GM23338 (cell line): Measurements from ENCODE around the gene UQCC5. TPM values are rescaled to one million over a fixed set of nuclear protein-coding genes. Genes with fewer than 3 reads are reported as not detected.

Experiments
- ATAC-seq: fragments of 200-7000 bp; cut with Tn5 transposase; 3 replicates; pipeline ENCODE4 v1.9.1; 2020
- DNase-seq: peaks from one replicate; pipeline ENCODE4 v3.0.0-alpha.2; 2015; ENCODE audit warnings: low spot score
- H2AFZ ChIP-seq: fragments of 200-600 bp; sonication (generic); 2 replicates; pipeline ENCODE4 v1.8.0; 2016; ENCODE audit warnings: antibody characterized with exemption, mild to moderate bottlenecking, moderate library complexity
- H3F3A ChIP-seq: fragments of 200-600 bp; sonication (generic); replicated peaks from 2 replicates; pipeline ENCODE4 v1.8.0; 2017; ENCODE audit warnings: antibody characterized with exemption, mixed run types, low read depth
- H3K27ac ChIP-seq: fragments of 200-600 bp; sonication (generic); 2 replicates; pipeline ENCODE4 v1.6.1; 2016; ENCODE audit warnings: low read depth
- H3K27me3 ChIP-seq: fragments of 200-600 bp; sonication (generic); 2 replicates; pipeline ENCODE4 v1.8.0; 2016; ENCODE audit warnings: mild to moderate bottlenecking, mixed run types, moderate library complexity; ENCODE audit not compliant: insufficient read depth
- H3K36me3 ChIP-seq: fragments of 200-600 bp; sonication (generic); 2 replicates; pipeline ENCODE4 v1.8.0; 2016; ENCODE audit warnings: mild to moderate bottlenecking; ENCODE audit not compliant: insufficient read depth
- H3K4me1 ChIP-seq: fragments of 200-600 bp; sonication (generic); 2 replicates; pipeline ENCODE4 v1.8.0; 2016; ENCODE audit warnings: mild to moderate bottlenecking, moderate library complexity; ENCODE audit not compliant: insufficient read depth
- H3K4me2 ChIP-seq: fragments of 200-600 bp; sonication (generic); 2 replicates; pipeline ENCODE4 v1.7.1; 2017; ENCODE audit warnings: mixed run types
- H3K4me3 ChIP-seq: fragments of 200-600 bp; sonication (generic); 2 replicates; pipeline ENCODE4 v1.6.1; 2016; ENCODE audit warnings: mixed run types
- H3K79me2 ChIP-seq: fragments of 200-600 bp; sonication (generic); replicated peaks from 2 replicates; pipeline ENCODE4 v1.8.0; 2017; ENCODE audit warnings: mild to moderate bottlenecking; ENCODE audit not compliant: insufficient read depth
- H3K9me2 ChIP-seq: fragments of 200-600 bp; sonication (generic); 2 replicates; pipeline ENCODE4 v1.8.0; 2017; ENCODE audit not compliant: insufficient read depth
- H4K20me1 ChIP-seq: fragments of 200-600 bp; sonication (generic); replicated peaks from 2 replicates; pipeline ENCODE4 v1.8.0; 2017; ENCODE audit warnings: mild to moderate bottlenecking; ENCODE audit not compliant: insufficient read depth
- H3K27ac Mint-ChIP-seq: 2 replicates; pipeline ENCODE4 v1.8.0; 2020; ENCODE audit warnings: inconsistent platforms, mild to moderate bottlenecking, moderate library complexity, mixed read lengths
- H3K27me3 Mint-ChIP-seq: 3 replicates; pipeline ENCODE4 v1.8.0; 2022; ENCODE audit warnings: low read depth, mild to moderate bottlenecking, moderate library complexity, mixed read lengths, inconsistent platforms; ENCODE audit not compliant: insufficient read depth, poor library complexity
- H3K36me3 Mint-ChIP-seq: 3 replicates; pipeline ENCODE4 v1.8.0; 2021; ENCODE audit warnings: low read depth, mild to moderate bottlenecking, inconsistent platforms, moderate library complexity, mixed read lengths
- H3K4me1 Mint-ChIP-seq: 3 replicates; pipeline ENCODE4 v1.8.0; 2020; ENCODE audit warnings: mild to moderate bottlenecking, inconsistent platforms, mixed read lengths
- H3K4me3 Mint-ChIP-seq: 3 replicates; pipeline ENCODE4 v1.8.0; 2021; ENCODE audit warnings: moderate library complexity, mild to moderate bottlenecking, inconsistent platforms, mixed read lengths
- H3K9me3 Mint-ChIP-seq: 3 replicates; pipeline ENCODE4 v1.8.0; 2020; ENCODE audit warnings: moderate library complexity, mild to moderate bottlenecking, inconsistent platforms, mixed read lengths
- CREB1 ChIP-seq: fragments of 250-450 bp; sonication (Bioruptor Pico); IDR thresholded peaks from 2 replicates; pipeline ENCODE4 v1.5.0; 2020; ENCODE audit warnings: low read depth, mild to moderate bottlenecking, moderate library complexity
- CTCF ChIP-seq, 2 experiments: fragments of 200-600 bp in 1 of 2; sonication (generic) in 1 of 2; conservative IDR thresholded peaks; 2 replicates each; pipeline versions ENCODE4 v1.5.1 to v1.6.1; 2016 to 2017; ENCODE audit warnings: antibody characterized with exemption in 2 of 2, low read depth in 2 of 2, mild to moderate bottlenecking in 2 of 2, moderate library complexity in 1 of 2
- ETS1 ChIP-seq: IDR thresholded peaks from 2 replicates; pipeline ENCODE4 v1.6.1; 2016; ENCODE audit warnings: antibody characterized with exemption
- EZH2 ChIP-seq: fragments of 200-600 bp; sonication (generic); IDR thresholded peaks from one replicate; pipeline ENCODE4 v1.8.0; 2017; ENCODE audit warnings: antibody characterized with exemption, mild to moderate bottlenecking, low read depth; ENCODE audit not compliant: unreplicated experiment
- JUNB ChIP-seq: IDR thresholded peaks from one replicate; pipeline ENCODE4 v1.6.1; 2016; ENCODE audit warnings: antibody characterized with exemption; ENCODE audit not compliant: unreplicated experiment
- NANOG ChIP-seq: IDR thresholded peaks from 2 replicates; pipeline ENCODE4 v1.6.1; 2016; ENCODE audit warnings: antibody characterized with exemption, borderline replicate concordance
- STAT1 ChIP-seq: IDR thresholded peaks from one replicate; pipeline ENCODE4 v1.6.1; 2016; ENCODE audit warnings: antibody characterized with exemption; ENCODE audit not compliant: unreplicated experiment
- ZNF114 ChIP-seq: fragments of 250-450 bp; sonication (Bioruptor Pico); IDR thresholded peaks from 2 replicates; pipeline ENCODE4 v1.5.0; 2020; ENCODE audit warnings: mild to moderate bottlenecking, moderate library complexity
- ZNF331 ChIP-seq: fragments of 250-450 bp; sonication (Bioruptor Pico); IDR thresholded peaks from 2 replicates; pipeline ENCODE4 v1.5.0; 2020; ENCODE audit warnings: low read depth, mild to moderate bottlenecking, moderate library complexity
- ZNF462 ChIP-seq: fragments of 250-450 bp; sonication (Bioruptor Pico); IDR thresholded peaks from 2 replicates; pipeline ENCODE4 v1.5.0; 2020; ENCODE audit warnings: mild to moderate bottlenecking, moderate library complexity
- polyA plus RNA-seq: library from polyadenylated mRNA; unstranded; fragments of >200 nt; fragmentation: Nextera tagmentation; extraction: Ambion mirVana; gene quantifications from 2 replicates; pipeline ENCODE4 v1.2.1, GENCODE V29; 2016
- total RNA-seq: library from RNA; depleted of rRNA; stranded (reverse); fragments of >200 nt; shearing (Covaris generic); gene quantifications from 2 replicates; pipeline ENCODE4 v1.2.3, GENCODE V29; 2014

Gene UQCC5
- total and polyA plus RNA-seq, 2 experiments from 2014 or later: 2.6 to 156 TPM

- H3K27me3 ChIP-seq: no peaks in the 10 kb centered on the region
- Mint-ChIP-seq H3K27ac (no peak overlapping the region), H3K36me3 (no peaks in the 10 kb centered on the region), H3K9me3 (no peaks in the 10 kb centered on the region), H3K4me3 (no peak overlapping the region), H3K4me1 (peaks cover 6% of the 10 kb centered on the region; the same call in 1 of the 3 replicates), H3K27me3 (peaks cover 1% of the 10 kb centered on the region)
- TF ChIP-seq ETS1: no peak
- no peak for TF ChIP-seq STAT1
- no peak for TF ChIP-seq CREB1 (CRISPR knock-in tag)
- TF ChIP-seq ZNF331: no peak
- TF ChIP-seq JUNB: no peak
- TF ChIP-seq NANOG: no peak
- no peak for TF ChIP-seq ZNF462 (CRISPR knock-in tag)
- TF ChIP-seq ZNF114 (CRISPR knock-in tag): no peak
- TF ChIP-seq CTCF (conservative IDR thresholded peaks at IDR 0.05; ENCODE audit: low read depth in 2 of 2): no peak
- TF ChIP-seq EZH2: no peak
- H4K20me1 ChIP-seq: no peaks in the 10 kb centered on the region
- H3K4me3 ChIP-seq: no peak overlapping the region
- H3K9me2 ChIP-seq: no peaks in the 10 kb centered on the region
- DNase-seq (no peak), ATAC-seq (no peak)
- no peak overlapping the region for H2AFZ ChIP-seq
- no peaks in the 10 kb centered on the region for H3K4me1 ChIP-seq
- no peak overlapping the region for H3K27ac ChIP-seq
- no peak overlapping the region for H3K4me2 ChIP-seq
- no peaks in the 10 kb centered on the region for H3K79me2 ChIP-seq
- H3K36me3 ChIP-seq: no peaks in the 10 kb centered on the region
- no peaks in the 10 kb centered on the region for H3F3A ChIP-seq
These were observed 35.4 kb upstream of the UQCC5 start for GRCh38 chr3:52501046-52501445.
